H9 (cell line): ENCODE data around the gene GLT6D1. TPM values are rescaled to one million over a fixed set of nuclear protein-coding genes. Genes with fewer than 3 reads are reported as not detected.

Experiments
- DNase-seq: peaks from one replicate; pipeline ENCODE4 v3.0.0-alpha.2; 2017
- H2AFZ ChIP-seq: one replicate; pipeline ENCODE4 v1.6.1; 2013; ENCODE audit warnings: mild to moderate bottlenecking, low read length, control low read depth, moderate library complexity
- H2AK5ac ChIP-seq: 2 replicates; pipeline ENCODE4 v1.6.1; 2013; ENCODE audit warnings: low read length, control low read depth, mixed read lengths; ENCODE audit not compliant: insufficient read length
- H2BK120ac ChIP-seq: one replicate; pipeline ENCODE4 v1.6.1; 2013; ENCODE audit warnings: low read depth, mild to moderate bottlenecking, low read length, control low read depth, inconsistent platforms; ENCODE audit not compliant: poor library complexity, severe bottlenecking
- H2BK12ac ChIP-seq: 2 replicates; pipeline ENCODE4 v1.6.1; 2013; ENCODE audit warnings: low read length, control low read depth, mixed read lengths, low read depth; ENCODE audit not compliant: insufficient read length
- H2BK15ac ChIP-seq: 2 replicates; pipeline ENCODE4 v1.6.1; 2013; ENCODE audit warnings: low read depth, low read length, control low read depth
- H2BK20ac ChIP-seq: one replicate; pipeline ENCODE4 v1.6.1; 2013; ENCODE audit warnings: low read depth, mild to moderate bottlenecking, low read length, control low read depth, inconsistent platforms; ENCODE audit not compliant: poor library complexity, severe bottlenecking
- H2BK5ac ChIP-seq: 2 replicates; pipeline ENCODE4 v1.6.1; 2013; ENCODE audit warnings: low read length, control low read depth, mixed read lengths; ENCODE audit not compliant: insufficient read length
- H3K14ac ChIP-seq: 2 replicates; pipeline ENCODE4 v1.6.1; 2013; ENCODE audit warnings: low read length, control low read depth; ENCODE audit not compliant: insufficient read depth
- H3K18ac ChIP-seq: 2 replicates; pipeline ENCODE4 v1.6.1; 2013; ENCODE audit warnings: low read depth, mild to moderate bottlenecking, mixed read lengths, low read length, control low read depth; ENCODE audit not compliant: insufficient read length
- H3K23ac ChIP-seq: 2 replicates; pipeline ENCODE4 v1.6.1; 2013; ENCODE audit warnings: low read length, control low read depth, mixed read lengths, low read depth; ENCODE audit not compliant: insufficient read length
- H3K23me2 ChIP-seq: 2 replicates; pipeline ENCODE4 v1.6.1; 2013; ENCODE audit warnings: low read depth, mild to moderate bottlenecking, mixed read lengths, low read length, control low read depth; ENCODE audit not compliant: insufficient read length, poor library complexity, severe bottlenecking
- H3K27ac ChIP-seq: 2 replicates; pipeline ENCODE4 v1.5.1; 2013; ENCODE audit warnings: low read length, control low read depth, mixed read lengths, low read depth; ENCODE audit not compliant: insufficient read length
- H3K27me3 ChIP-seq: 2 replicates; pipeline ENCODE4 v1.6.1; 2013; ENCODE audit warnings: low read length, control low read depth, inconsistent platforms; ENCODE audit not compliant: insufficient read depth
- H3K4ac ChIP-seq: 2 replicates; pipeline ENCODE4 v1.6.1; 2013; ENCODE audit warnings: low read depth, mild to moderate bottlenecking, control low read depth, inconsistent platforms, low read length, moderate library complexity
- H3K4me1 ChIP-seq: 2 replicates; pipeline ENCODE4 v1.6.1; 2013; ENCODE audit warnings: low read length, control low read depth, inconsistent platforms; ENCODE audit not compliant: insufficient read depth
- H3K4me2 ChIP-seq: 2 replicates; pipeline ENCODE4 v1.6.1; 2013; ENCODE audit warnings: low read length, control low read depth, mixed read lengths; ENCODE audit not compliant: insufficient read length, insufficient read depth
- H3K56ac ChIP-seq: 2 replicates; pipeline ENCODE4 v1.6.1; 2013; ENCODE audit warnings: low read depth, mild to moderate bottlenecking, mixed read lengths, low read length, control low read depth; ENCODE audit not compliant: insufficient read length
- H3K79me1 ChIP-seq: 2 replicates; pipeline ENCODE4 v1.6.1; 2013; ENCODE audit warnings: low read depth, mild to moderate bottlenecking, moderate library complexity, low read length, control low read depth, inconsistent platforms; ENCODE audit not compliant: insufficient read depth, poor library complexity, severe bottlenecking
- H3K79me2 ChIP-seq: 2 replicates; pipeline ENCODE4 v1.6.1; 2013; ENCODE audit warnings: low read length, control low read depth, inconsistent platforms; ENCODE audit not compliant: insufficient read depth
- H3K9ac ChIP-seq: 2 replicates; pipeline ENCODE4 v1.6.1; 2013; ENCODE audit warnings: low read length, control low read depth, mixed read lengths; ENCODE audit not compliant: insufficient read length; ENCODE audit errors: extremely low read depth
- H3K9me3 ChIP-seq: one replicate; pipeline ENCODE4 v1.6.1; 2013; ENCODE audit warnings: low read depth, low read length, inconsistent platforms; ENCODE audit not compliant: control insufficient read depth
- H3T11ph ChIP-seq: one replicate; pipeline ENCODE4 v1.6.1; 2013; ENCODE audit warnings: mild to moderate bottlenecking, low read length, control low read depth, inconsistent platforms
- H4K20me1 ChIP-seq: one replicate; pipeline ENCODE4 v1.6.1; 2013; ENCODE audit not compliant: control insufficient read depth, insufficient read length, insufficient read depth
- H4K5ac ChIP-seq: 2 replicates; pipeline ENCODE4 v1.6.1; 2013; ENCODE audit warnings: low read depth, mild to moderate bottlenecking, mixed read lengths, low read length, control low read depth; ENCODE audit not compliant: insufficient read length
- H4K8ac ChIP-seq: replicated peaks from 2 replicates; pipeline ENCODE4 v1.6.1; 2013; ENCODE audit warnings: low read length, control low read depth, mixed read lengths, low read depth; ENCODE audit not compliant: insufficient read length
- H4K91ac ChIP-seq: 2 replicates; pipeline ENCODE4 v1.6.1; 2013; ENCODE audit warnings: low read depth, mild to moderate bottlenecking, moderate library complexity, mixed read lengths, low read length, control low read depth; ENCODE audit not compliant: insufficient read length
- H3K27ac Mint-ChIP-seq, 3 experiments: 2 replicates in 2 of 3; 3 replicates in 1 of 3; pipeline ENCODE4 v1.8.0; 2020 to 2021; ENCODE audit warnings: mixed read lengths in 3 of 3, mild to moderate bottlenecking in 1 of 3, moderate library complexity in 1 of 3
- H3K27me3 Mint-ChIP-seq: 2 replicates; pipeline ENCODE4 v1.8.0; 2021; ENCODE audit warnings: low read depth, mild to moderate bottlenecking, moderate library complexity, mixed read lengths
- H3K36me3 Mint-ChIP-seq, 3 experiments: 2 replicates in 2 of 3; 3 replicates in 1 of 3; pipeline ENCODE4 v1.8.0; 2020 to 2021; ENCODE audit warnings: low read depth in 3 of 3, mixed read lengths in 3 of 3; ENCODE audit not compliant: insufficient read depth in 1 of 3
- H3K4me1 Mint-ChIP-seq, 2 experiments: 2 replicates each; pipeline ENCODE4 v1.8.0; 2020; ENCODE audit warnings: mixed read lengths in 2 of 2
- H3K4me3 Mint-ChIP-seq, 2 experiments: 2 replicates in 1 of 2; 3 replicates in 1 of 2; pipeline ENCODE4 v1.8.0; 2020 to 2021; ENCODE audit warnings: mild to moderate bottlenecking in 2 of 2, mixed read lengths in 2 of 2, moderate library complexity in 1 of 2
- H3K9me3 Mint-ChIP-seq, 2 experiments: 2 replicates in 1 of 2; 3 replicates in 1 of 2; pipeline ENCODE4 v1.8.0; 2020; ENCODE audit warnings: mild to moderate bottlenecking in 2 of 2, mixed read lengths in 2 of 2, moderate library complexity in 1 of 2
- WGBS: extraction: QIAGEN DNeasy Blood & Tissue Kit; methylation state at CpG from one replicate; pipeline ENCODE4 v1.1.7; 2013; ENCODE audit warnings: missing lambda C conversion rate, low lambda C conversion rate, mixed read lengths; ENCODE audit not compliant: insufficient read length; ENCODE audit errors: extremely low coverage; 5-methylcytosine and 5-hydroxymethylcytosine counted together
- total RNA-seq: library from RNA; stranded (reverse); gene quantifications from 2 replicates; pipeline ENCODE4 v1.2.1, GENCODE V29; 2021
- TF ChIP-seq, protein P1 (sequence below): fragments of 200-600 bp; sonication (generic); conservative IDR thresholded peaks from 3 replicates; pipeline ENCODE4 v1.8.0; 2021; ENCODE audit warnings: antibody characterized with exemption, mild to moderate bottlenecking

GLT6D1 gene
- total RNA-seq, 1 experiment from 2014 or later: not detected

DNA sequence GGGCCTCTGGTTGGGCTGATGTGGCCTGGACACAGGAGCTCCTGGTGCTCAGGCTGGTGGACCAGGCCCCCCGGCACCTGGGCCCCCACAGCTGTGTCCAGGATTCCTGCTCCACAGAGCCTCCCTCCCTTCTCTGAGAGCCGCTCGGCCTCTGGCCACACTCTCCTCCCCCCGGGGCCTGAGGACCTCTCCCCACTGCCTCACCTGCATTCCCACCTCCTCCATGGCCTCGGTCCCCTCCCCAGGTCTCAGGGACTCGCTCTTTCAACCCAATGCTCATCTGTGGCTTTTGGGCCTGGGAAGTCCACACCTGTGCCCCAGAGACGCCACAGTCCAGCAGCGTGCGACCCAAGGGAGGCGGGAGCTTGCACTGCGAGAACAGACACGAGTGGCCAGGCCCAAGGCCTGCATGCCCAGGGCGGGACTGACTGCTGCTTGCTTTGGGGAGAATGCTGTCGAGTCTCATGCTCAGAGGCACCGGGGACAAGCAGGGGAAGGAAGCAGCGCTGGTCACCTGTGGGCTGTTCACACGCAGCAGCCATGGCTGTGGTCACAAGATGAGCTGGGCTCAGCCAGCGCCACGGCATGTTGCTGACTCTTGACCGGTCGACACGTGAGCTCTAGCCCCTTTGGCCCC lies 63.2 kb downstream of the GLT6D1 start:
- H3K4me3 Mint-ChIP-seq: no peak overlapping the region
- Histone ChIP-seq H3K79me2 (no peaks in the 10 kb centered on the region), H3K27me3 (no peaks in the 10 kb centered on the region), H2BK5ac (no peak overlapping the region), H3K79me1 (no peaks in the 10 kb centered on the region), H4K8ac (no peak overlapping the region), H2BK120ac (no peak overlapping the region), H3K14ac (no peak overlapping the region; the same call in 1 of the 2 replicates), H2BK15ac (no peak overlapping the region), H4K5ac (no peak overlapping the region), H2BK12ac (no peak overlapping the region), H3K4me2 (no peak overlapping the region), H2AK5ac (no peak overlapping the region), H3K9ac (no peak overlapping the region), H2BK20ac (no peak overlapping the region), H2AFZ (no peak overlapping the region), H3K4me1 (no peaks in the 10 kb centered on the region), H3T11ph (no peak overlapping the region), H3K23ac (no peak overlapping the region), H4K91ac (no peak overlapping the region), H3K56ac (no peak overlapping the region), H4K20me1 (no peaks in the 10 kb centered on the region), H3K18ac (no peak overlapping the region), H3K27ac (no peak overlapping the region), H3K23me2 (no peaks in the 10 kb centered on the region), H3K9me3 (no peaks in the 10 kb centered on the region), H3K4ac (no peak overlapping the region)
- H3K36me3 Mint-ChIP-seq: no peaks in the 10 kb centered on the region; a peak in 1 of 7 replicates
- peaks cover 5% of the 10 kb centered on the region for H3K27me3 Mint-ChIP-seq
- no CpG with 5 or more reads among the region's 22 CpGs for WGBS
- no peak overlapping the region; a peak in 1 of 7 replicates for H3K27ac Mint-ChIP-seq
- DNase-seq: no peak
- TF ChIP-seq, protein P1, sequence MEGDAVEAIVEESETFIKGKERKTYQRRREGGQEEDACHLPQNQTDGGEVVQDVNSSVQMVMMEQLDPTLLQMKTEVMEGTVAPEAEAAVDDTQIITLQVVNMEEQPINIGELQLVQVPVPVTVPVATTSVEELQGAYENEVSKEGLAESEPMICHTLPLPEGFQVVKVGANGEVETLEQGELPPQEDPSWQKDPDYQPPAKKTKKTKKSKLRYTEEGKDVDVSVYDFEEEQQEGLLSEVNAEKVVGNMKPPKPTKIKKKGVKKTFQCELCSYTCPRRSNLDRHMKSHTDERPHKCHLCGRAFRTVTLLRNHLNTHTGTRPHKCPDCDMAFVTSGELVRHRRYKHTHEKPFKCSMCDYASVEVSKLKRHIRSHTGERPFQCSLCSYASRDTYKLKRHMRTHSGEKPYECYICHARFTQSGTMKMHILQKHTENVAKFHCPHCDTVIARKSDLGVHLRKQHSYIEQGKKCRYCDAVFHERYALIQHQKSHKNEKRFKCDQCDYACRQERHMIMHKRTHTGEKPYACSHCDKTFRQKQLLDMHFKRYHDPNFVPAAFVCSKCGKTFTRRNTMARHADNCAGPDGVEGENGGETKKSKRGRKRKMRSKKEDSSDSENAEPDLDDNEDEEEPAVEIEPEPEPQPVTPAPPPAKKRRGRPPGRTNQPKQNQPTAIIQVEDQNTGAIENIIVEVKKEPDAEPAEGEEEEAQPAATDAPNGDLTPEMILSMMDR: no peak
- H3K4me1 Mint-ChIP-seq: peaks cover 0 to 2% of the 10 kb centered on the region in 2 experiments; a peak in 2 of 4 replicates
- H3K9me3 Mint-ChIP-seq: peaks cover under 1 to 2% of the 10 kb centered on the region in 2 experiments; a peak in 4 of 5 replicates
